Stimulated activated CD4-positive, alpha-beta T cell treated with anti-CD3 and anti-CD28 coated beads, TNF-alpha, amount 100 ng/mL, for 48 hours (primary cell): ENCODE data around the gene TMEM208.
A peak's percentile ranks its signal among the peaks of the same experiment; 100 is the strongest.

ENCODE experiments used
- DNase-seq, 3 donors: peaks; one replicate each; pipeline ENCODE4 v3.0.0-alpha.2; 2020; ENCODE audit warnings: low read depth in 3 of 3

The TMEM208 gene

GRCh38 chr16:67277294-67277998 is 50.5 kb downstream of the TMEM208 start:
- DNase-seq: peak in 1 of 3 donors; percentile 28

GRCh38 chr16:67277999-67278772 is 51.3 kb downstream of the TMEM208 start:
- DNase-seq: no peak
